SIG-M5 treated with dmso at 0.1 percent for 504 hours (cell line): Measurements from ENCODE around the gene BPIFB2.

Source experiments
- DNase-seq: peaks from one replicate; lab custom pipeline; 2025; ENCODE audit not compliant: unreplicated experiment; lab: John Stamatoyannopoulos, UW

The BPIFB2 gene

GRCh38 chr20:33067806-33068205, 60.3 kb downstream of the BPIFB2 start:
- DNase-seq = no peak

DNA sequence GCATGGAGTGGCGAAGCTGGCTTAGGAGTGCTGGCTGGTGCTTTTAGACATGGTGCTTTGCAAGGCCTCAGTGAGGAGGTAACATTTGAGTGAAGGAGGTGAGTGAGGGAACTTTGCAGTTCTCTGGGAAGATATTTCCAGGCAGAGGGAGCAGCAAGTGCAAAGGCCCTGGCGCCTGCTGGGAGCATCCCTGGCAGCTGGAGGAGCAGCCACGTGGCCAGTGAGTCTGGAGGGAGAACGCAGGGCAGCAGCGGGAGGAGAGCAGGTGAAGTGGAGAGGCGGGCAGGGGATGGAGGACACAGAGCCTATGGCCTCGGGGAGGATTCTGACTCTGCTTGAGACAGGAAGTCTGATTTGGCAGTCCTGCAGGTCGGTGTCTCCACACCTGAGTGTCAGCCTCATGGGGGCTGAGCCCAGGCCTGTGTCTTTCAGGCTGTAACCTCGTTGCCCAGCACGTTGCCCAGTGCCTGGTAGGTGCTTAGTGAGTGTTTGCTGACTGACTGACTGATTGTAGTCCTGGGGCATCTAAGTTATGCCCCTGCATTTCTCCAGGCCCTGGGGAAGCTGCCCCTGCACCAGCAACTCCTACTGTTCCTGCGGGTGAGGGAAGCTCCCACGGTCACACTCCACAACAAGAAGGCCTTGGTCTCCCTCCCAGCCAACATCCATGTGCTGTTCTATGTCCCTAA, 60.9 kb downstream of the BPIFB2 start:
- DNase-seq = no peak

DNA sequence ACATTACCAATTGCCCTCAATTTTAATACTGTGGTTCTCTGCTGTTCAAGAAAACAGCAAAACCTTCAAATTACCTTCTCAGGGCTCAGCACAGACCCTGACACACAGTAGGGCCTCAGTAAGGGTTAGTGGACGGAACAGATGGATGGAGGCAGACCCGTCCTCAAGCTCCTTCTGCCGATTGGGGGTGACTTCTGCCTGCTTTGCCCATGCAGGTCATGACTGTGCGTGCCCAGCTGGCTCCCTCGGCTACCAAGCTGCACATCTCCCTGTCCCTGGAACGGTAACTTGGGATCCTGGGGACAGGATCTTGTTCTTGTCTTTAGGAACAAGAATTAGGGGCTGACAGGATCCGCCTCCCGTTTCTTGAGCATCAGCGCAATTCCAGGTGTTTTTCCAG, 62.2 kb downstream of the BPIFB2 start:
- no peak for DNase-seq

DNA sequence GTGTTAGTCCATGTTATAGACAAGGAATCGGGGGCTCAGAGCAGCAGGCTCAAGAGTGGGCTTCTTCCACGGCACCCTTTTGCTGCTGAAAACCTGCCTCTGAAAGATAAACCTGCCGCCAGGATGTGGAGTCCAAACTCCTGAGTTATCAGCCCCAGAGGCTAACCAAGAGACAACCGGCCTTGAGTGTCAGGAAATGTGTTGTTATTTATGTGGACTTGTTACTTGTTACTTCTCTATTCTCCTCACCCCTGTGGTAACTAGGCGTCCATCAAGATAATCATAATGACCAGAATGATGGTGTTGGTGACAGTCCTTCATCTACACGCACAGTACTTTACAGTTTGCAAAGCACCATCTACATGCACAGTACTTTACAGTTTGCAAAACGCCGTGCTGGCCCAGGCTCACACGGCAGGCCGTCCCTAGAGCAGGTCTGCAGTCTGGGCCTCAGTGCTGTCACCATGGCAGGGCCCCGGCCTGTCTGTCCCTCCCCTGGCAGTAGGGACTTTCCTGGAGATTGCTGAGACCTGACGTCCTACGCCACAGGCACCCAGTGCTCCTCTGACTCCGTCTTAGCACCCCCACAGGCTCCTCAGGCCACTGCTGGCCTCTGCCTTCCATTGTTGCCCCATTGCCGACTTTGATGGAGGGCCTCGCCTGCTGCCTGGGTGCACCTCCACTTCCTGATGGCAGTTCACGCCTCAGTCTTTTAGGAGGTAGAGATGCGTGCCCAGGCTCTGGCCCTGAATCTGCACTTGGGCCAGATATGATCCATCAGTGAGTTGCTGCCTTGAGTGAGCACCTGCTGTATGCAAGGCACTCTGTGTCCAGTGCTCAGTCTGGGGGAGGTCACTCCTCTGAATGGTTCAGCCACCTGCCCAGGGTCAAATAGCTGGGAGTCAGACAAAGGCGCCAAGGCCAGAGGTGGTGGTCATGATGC, 62.9 kb downstream of the BPIFB2 start:
- DNase-seq = no peak

DNA sequence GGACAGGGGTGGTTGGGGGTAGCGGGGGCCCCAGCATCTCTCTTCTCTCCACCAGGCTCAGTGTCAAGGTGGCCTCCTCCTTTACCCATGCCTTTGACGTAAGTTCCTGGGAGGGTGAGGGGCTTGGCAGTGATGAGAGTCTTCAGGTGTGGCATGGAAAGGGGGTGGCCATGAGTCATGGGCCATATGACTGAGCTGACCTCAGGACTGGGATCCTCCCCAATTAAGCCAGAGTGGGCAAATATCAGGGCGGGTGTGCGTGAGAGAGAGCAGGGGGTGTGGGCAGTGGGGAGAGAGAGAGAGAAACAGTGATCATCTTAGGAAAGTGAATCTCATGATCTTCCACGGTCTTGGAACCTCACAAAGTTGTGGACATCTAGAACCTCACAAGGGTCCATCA, 63.7 kb downstream of the BPIFB2 start:
- no peak for DNase-seq

- DNase-seq = no peak
Measured at GRCh38 chr20:33072362-33072761, 64.9 kb downstream of the BPIFB2 start.

DNA sequence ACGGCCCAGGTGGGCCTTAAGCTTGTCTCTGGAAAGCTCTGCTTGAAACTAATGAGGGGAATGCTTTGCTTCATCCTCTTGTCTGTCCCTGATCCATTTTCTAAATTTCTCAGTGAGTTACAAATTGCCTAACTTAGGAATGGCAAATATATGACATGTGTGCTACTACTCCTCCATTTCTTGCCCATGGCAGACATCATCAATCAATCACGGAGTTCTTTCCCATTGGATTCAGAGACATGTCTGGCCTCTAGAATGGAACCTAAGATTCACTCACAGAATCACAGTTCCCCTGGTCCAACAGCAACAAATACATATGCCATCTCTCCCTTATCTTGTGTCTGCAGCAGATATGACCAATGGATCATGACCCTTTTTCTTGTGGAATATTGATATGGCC, 65.3 kb downstream of the BPIFB2 start:
- DNase-seq = no peak
